ENCODE results near the gene CCDC13. TPM values are rescaled to one million over a fixed set of nuclear protein-coding genes. Genes with fewer than 3 reads are reported as not detected.

Gene CCDC13
- total and polyA plus RNA-seq, 10 of the 15 experiments (the other 5 are each of a cell fraction or from before 2014, with no cell fraction given), result 0.13 to 0.81 (median 0.30) TPM; not detected in 4

DNA sequence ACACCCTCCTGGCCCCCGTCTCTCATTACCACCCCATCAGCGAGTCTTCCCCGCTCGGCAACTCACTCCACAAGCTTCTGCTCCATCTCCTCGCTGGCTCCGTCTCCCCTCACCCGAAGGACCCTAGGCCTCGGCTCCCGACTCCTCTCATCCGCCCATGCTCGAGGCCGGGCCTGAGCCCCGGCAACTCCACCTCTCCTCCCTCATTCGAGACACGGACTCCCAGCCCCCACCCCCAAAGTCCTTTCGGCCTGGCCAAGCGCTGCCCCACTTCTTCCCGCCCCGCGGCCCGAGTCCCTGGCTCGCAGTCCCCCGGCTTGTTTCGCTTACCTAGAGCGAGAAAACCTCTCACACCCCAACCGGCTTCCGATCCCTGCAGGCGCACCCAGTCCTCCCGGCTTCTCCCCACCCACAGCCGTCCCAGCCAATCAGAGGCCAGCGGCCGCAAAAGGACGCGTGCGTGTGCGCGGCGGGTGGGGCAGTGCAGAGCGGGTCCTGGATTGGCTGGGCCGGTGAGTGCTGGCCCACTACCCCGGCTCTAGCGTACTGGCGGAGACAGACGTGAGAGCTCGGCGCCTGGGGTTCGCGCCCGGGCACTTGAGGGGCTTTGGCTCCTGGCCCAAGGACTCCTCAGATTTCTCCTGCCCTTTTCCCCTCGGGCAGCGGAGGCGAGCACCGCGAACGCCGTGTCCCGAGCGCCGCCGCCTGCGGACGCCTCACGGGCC lies 31.2 kb upstream of the CCDC13 start, which contains the start of gene HIGD1A (continued):
- no peak for TF ChIP-seq ZNF24 (IDR thresholded peaks at IDR 0.05)
- no peak for TF ChIP-seq CEBPB (IDR thresholded peaks at IDR 0.05; ENCODE audit: borderline replicate concordance in 1 of 2, low read depth in 2 of 2, low read length in 2 of 2)
- no peak for TF ChIP-seq NR2C2 (IDR thresholded peaks at IDR 0.05; ENCODE audit: borderline replicate concordance, control insufficient read depth, insufficient read length, low read depth)
- TF ChIP-seq YBX1 (IDR thresholded peaks at IDR 0.05), result no peak
- TF ChIP-seq BMI1 (IDR thresholded peaks at IDR 0.05; ENCODE audit: borderline replicate concordance), result no peak
- TF ChIP-seq MEF2B (IDR thresholded peaks at IDR 0.05; ENCODE audit: partially characterized antibody, poor library complexity, severe bottlenecking), result no peak
- TF ChIP-seq, protein P1, sequence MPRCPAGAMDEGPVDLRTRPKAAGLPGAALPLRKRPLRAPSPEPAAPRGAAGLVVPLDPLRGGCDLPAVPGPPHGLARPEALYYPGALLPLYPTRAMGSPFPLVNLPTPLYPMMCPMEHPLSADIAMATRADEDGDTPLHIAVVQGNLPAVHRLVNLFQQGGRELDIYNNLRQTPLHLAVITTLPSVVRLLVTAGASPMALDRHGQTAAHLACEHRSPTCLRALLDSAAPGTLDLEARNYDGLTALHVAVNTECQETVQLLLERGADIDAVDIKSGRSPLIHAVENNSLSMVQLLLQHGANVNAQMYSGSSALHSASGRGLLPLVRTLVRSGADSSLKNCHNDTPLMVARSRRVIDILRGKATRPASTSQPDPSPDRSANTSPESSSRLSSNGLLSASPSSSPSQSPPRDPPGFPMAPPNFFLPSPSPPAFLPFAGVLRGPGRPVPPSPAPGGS (IDR thresholded peaks at IDR 0.05; ENCODE audit: borderline replicate concordance, insufficient read depth, low read depth, low read length, poor library complexity, severe bottlenecking), result no peak
- TF ChIP-seq CHD1 (IDR thresholded peaks at IDR 0.05; ENCODE audit: low read depth, low read length), result 0 out of 2 replicates have a peak, but pooled peaks have one; percentile 71
- peak; percentile 79 for TF ChIP-seq MXI1 (IDR thresholded peaks at IDR 0.05; ENCODE audit: low read depth, low read length)
- TF ChIP-seq RUNX3 (IDR thresholded peaks at IDR 0.05; ENCODE audit: low read length), result no peak; the same call in 1 of the 2 replicates
- TF ChIP-seq, protein P2, sequence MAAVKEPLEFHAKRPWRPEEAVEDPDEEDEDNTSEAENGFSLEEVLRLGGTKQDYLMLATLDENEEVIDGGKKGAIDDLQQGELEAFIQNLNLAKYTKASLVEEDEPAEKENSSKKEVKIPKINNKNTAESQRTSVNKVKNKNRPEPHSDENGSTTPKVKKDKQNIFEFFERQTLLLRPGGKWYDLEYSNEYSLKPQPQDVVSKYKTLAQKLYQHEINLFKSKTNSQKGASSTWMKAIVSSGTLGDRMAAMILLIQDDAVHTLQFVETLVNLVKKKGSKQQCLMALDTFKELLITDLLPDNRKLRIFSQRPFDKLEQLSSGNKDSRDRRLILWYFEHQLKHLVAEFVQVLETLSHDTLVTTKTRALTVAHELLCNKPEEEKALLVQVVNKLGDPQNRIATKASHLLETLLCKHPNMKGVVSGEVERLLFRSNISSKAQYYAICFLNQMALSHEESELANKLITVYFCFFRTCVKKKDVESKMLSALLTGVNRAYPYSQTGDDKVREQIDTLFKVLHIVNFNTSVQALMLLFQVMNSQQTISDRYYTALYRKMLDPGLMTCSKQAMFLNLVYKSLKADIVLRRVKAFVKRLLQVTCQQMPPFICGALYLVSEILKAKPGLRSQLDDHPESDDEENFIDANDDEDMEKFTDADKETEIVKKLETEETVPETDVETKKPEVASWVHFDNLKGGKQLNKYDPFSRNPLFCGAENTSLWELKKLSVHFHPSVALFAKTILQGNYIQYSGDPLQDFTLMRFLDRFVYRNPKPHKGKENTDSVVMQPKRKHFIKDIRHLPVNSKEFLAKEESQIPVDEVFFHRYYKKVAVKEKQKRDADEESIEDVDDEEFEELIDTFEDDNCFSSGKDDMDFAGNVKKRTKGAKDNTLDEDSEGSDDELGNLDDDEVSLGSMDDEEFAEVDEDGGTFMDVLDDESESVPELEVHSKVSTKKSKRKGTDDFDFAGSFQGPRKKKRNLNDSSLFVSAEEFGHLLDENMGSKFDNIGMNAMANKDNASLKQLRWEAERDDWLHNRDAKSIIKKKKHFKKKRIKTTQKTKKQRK (IDR thresholded peaks at IDR 0.05; ENCODE audit: low read depth, low read length), result no peak
- TF ChIP-seq MTA2 (IDR thresholded peaks at IDR 0.05; ENCODE audit: low read depth), result no peak
- peak; percentile 79; the same call in 1 of the 2 replicates for TF ChIP-seq TAF1 (IDR thresholded peaks at IDR 0.05; ENCODE audit: borderline replicate concordance, low read depth, low read length)
- TF ChIP-seq PAX8 (IDR thresholded peaks at IDR 0.05), result no peak
- TF ChIP-seq, protein P3, sequence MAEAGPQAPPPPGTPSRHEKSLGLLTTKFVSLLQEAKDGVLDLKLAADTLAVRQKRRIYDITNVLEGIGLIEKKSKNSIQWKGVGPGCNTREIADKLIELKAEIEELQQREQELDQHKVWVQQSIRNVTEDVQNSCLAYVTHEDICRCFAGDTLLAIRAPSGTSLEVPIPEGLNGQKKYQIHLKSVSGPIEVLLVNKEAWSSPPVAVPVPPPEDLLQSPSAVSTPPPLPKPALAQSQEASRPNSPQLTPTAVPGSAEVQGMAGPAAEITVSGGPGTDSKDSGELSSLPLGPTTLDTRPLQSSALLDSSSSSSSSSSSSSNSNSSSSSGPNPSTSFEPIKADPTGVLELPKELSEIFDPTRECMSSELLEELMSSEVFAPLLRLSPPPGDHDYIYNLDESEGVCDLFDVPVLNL (IDR thresholded peaks at IDR 0.05; ENCODE audit: low read depth, low read length), result no peak
- no peak for TF ChIP-seq MEF2A (IDR thresholded peaks at IDR 0.05; ENCODE audit: insufficient read depth, low read depth, low read length)
- no peak for TF ChIP-seq TCF7 (IDR thresholded peaks at IDR 0.05; ENCODE audit: borderline replicate concordance)
- TF ChIP-seq NFYB (IDR thresholded peaks at IDR 0.05; ENCODE audit: insufficient read depth, low read depth, low read length), result peak; percentile 94
- peak; percentile 41; the same call in 1 of the 2 replicates for TF ChIP-seq IKZF1 (conservative IDR thresholded peaks at IDR 0.05)
- peak; percentile 84 to 94 for TF ChIP-seq BHLHE40 (IDR thresholded peaks at IDR 0.05; ENCODE audit: borderline replicate concordance in 1 of 2, low read depth in 2 of 2, low read length in 1 of 2)
- TF ChIP-seq KLF5 (IDR thresholded peaks at IDR 0.05; ENCODE audit: partially characterized antibody), result peak; percentile 58
- TF ChIP-seq TARDBP (IDR thresholded peaks at IDR 0.05; ENCODE audit: borderline replicate concordance), result no peak
- 0 out of 4 replicates have a peak, but pooled peaks of 1 of the 2 experiments have one; percentile 46 for TF ChIP-seq SRF (IDR thresholded peaks at IDR 0.05; ENCODE audit: low read depth in 2 of 2, low read length in 2 of 2)

All from GM12878 (cell line).